Cardiac fibroblast (primary cell): ENCODE data around the gene MED4.

Experiments
- DNase-seq, 2 donors: peaks; one replicate each; pipeline versions ENCODE4 v3.0.0 to v3.0.0-alpha.2; 2010; ENCODE audit warnings: low read depth in 2 of 2
- H3K4me3 ChIP-seq, 2 donors: replicated peaks in 1 of 2; 1 replicate in 1 of 2; 2 replicates in 1 of 2; pipeline ENCODE4 v1.5.1; 2011; ENCODE audit warnings: low read depth in 2 of 2, low read length in 2 of 2, mild to moderate bottlenecking in 2 of 2, moderate library complexity in 1 of 2
- TF ChIP-seq, protein P1 (sequence below): IDR thresholded peaks from one replicate; pipeline ENCODE4 v1.5.1; 2011; ENCODE audit warnings: low read depth, mild to moderate bottlenecking, low read length, inconsistent platforms

MED4 gene

DNA sequence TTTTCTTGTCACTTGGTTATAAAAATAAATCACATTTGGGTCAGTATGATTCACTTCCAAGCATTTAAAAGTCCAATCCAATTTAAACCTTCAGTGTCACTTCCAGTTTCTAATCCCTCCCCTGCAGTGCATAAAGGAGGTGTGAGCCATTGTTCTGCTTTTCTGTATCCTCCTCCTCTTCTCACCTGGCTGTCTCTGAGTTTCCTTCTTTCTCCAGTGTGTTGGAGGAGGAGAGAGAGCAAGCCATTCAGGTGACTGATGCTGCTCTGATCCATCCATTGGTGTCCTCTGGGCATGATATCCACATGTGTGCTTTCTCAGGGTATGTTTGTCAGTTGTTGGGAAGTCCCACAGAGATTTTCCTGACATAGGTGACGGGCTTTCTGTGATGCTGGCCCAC is 56.1 kb downstream of the MED4 start:
- peak overlapping the region in 1 of 2 donors; percentile 82 for H3K4me3 ChIP-seq
- no peak for DNase-seq

GRCh38 chr13:48037346-48038173 is 57.3 kb downstream of the MED4 start, which contains the start of gene NUDT15:
NUDT15 (plus strand) TSS chr13:48037726; CDS start chr13:48037747, 21 bp downstream.
- H3K4me3 ChIP-seq, result peak within 1 kb of the TSS; percentile 49 to 82
- TF ChIP-seq, protein P1, sequence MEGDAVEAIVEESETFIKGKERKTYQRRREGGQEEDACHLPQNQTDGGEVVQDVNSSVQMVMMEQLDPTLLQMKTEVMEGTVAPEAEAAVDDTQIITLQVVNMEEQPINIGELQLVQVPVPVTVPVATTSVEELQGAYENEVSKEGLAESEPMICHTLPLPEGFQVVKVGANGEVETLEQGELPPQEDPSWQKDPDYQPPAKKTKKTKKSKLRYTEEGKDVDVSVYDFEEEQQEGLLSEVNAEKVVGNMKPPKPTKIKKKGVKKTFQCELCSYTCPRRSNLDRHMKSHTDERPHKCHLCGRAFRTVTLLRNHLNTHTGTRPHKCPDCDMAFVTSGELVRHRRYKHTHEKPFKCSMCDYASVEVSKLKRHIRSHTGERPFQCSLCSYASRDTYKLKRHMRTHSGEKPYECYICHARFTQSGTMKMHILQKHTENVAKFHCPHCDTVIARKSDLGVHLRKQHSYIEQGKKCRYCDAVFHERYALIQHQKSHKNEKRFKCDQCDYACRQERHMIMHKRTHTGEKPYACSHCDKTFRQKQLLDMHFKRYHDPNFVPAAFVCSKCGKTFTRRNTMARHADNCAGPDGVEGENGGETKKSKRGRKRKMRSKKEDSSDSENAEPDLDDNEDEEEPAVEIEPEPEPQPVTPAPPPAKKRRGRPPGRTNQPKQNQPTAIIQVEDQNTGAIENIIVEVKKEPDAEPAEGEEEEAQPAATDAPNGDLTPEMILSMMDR, result peak; percentile 98
- peak; percentile 97 to 98 for DNase-seq

More for the DNA sequence above, 56.1 kb downstream of the MED4 start:
- TF ChIP-seq, protein P1, result no peak

DNA sequence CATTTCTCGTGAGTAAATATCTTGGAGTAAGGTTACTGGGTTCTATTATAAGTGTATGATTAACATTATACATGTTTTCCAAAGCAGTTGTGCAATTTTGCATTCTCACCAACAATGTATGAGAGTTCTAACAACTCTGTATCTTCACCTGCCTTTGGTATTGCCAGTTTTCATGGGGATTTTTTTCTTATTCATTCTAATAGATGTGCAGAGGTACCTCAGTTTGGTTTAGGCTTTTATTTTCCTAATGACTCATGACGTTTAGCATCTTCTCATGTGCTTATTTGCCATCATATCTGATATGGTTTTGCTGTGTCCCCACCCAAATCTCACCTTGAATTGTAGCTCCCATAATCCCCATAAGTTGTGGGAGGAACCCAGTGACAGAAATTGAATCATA is 65.0 kb downstream of the MED4 start:
- DNase-seq, result no peak
- no peak overlapping the region for H3K4me3 ChIP-seq
- TF ChIP-seq, protein P1, result no peak

GRCh38 chr13:48028066-48028465 is 66.8 kb downstream of the MED4 start:
- TF ChIP-seq, protein P1, result no peak
- DNase-seq, result no peak
- H3K4me3 ChIP-seq, result no peak overlapping the region
